NCI-H82 treated with DMSO at 0.1 percent for 48 hours (cell line): ENCODE data around the gene SPATC1L.

ENCODE experiments used
- DNase-seq: peaks from one replicate; lab custom pipeline; 2025; ENCODE audit not compliant: unreplicated experiment; lab: John Stamatoyannopoulos, UW

The SPATC1L gene

GRCh38 chr21:46215436-46216131 lies 31.3 kb upstream of the SPATC1L start:
- no peak for DNase-seq

GRCh38 chr21:46214478-46215340 lies 30.4 kb upstream of the SPATC1L start:
- no peak for DNase-seq

- DNase-seq, result no peak
Observed at GRCh38 chr21:46213620-46214286, 29.5 kb upstream of the SPATC1L start.

- no peak for DNase-seq
Observed at GRCh38 chr21:46212721-46213484, 28.6 kb upstream of the SPATC1L start.

GRCh38 chr21:46211786-46212720 lies 27.8 kb upstream of the SPATC1L start:
- no peak for DNase-seq

GRCh38 chr21:46211376-46211775 lies 27.1 kb upstream of the SPATC1L start:
- no peak for DNase-seq

GRCh38 chr21:46210378-46211136 lies 26.3 kb upstream of the SPATC1L start:
- DNase-seq, result no peak

- DNase-seq, result no peak
Observed at GRCh38 chr21:46208761-46209721, 24.8 kb upstream of the SPATC1L start.

GRCh38 chr21:46207920-46208591 lies 23.8 kb upstream of the SPATC1L start:
- no peak for DNase-seq

- no peak for DNase-seq
Observed at GRCh38 chr21:46207006-46207919, 23.0 kb upstream of the SPATC1L start.

- DNase-seq, result no peak
Observed at GRCh38 chr21:46206163-46207005, 22.1 kb upstream of the SPATC1L start.

GRCh38 chr21:46205766-46206162 lies 21.5 kb upstream of the SPATC1L start:
- DNase-seq, result no peak

- no peak for DNase-seq
Observed at GRCh38 chr21:46205166-46205565, 20.9 kb upstream of the SPATC1L start.

- no peak for DNase-seq
Observed at GRCh38 chr21:46203203-46203600, 18.9 kb upstream of the SPATC1L start.

GRCh38 chr21:46202592-46203202 lies 18.4 kb upstream of the SPATC1L start:
- no peak for DNase-seq
